GM10248 (cell line): Measurements from ENCODE around the gene RASA1.

Source experiments
- CTCF ChIA-PET: fragments of 300-600 bp; sonication (Branson Sonifier 250); formaldehyde crosslinking; extraction: SDS; loops from one replicate; lab custom pipeline; 2021; ENCODE audit warnings: antibody characterized with exemption; lab: Yijun Ruan, JAX
- POLR2A ChIA-PET: fragments of 350-650 bp; sonication (Branson Sonifier 250); formaldehyde crosslinking; extraction: SDS; loops from one replicate; lab custom pipeline; 2020; ENCODE audit warnings: antibody characterized with exemption; lab: Yijun Ruan, JAX
- DNase-seq: peaks from one replicate; pipeline ENCODE4 v3.0.0; 2012; ENCODE audit errors: extremely low spot score
- TF ChIP-seq, protein P1 (sequence below): IDR thresholded peaks from 2 replicates; pipeline ENCODE4 v1.5.1; 2012; ENCODE audit warnings: mild to moderate bottlenecking, low read depth; ENCODE audit errors: extremely low read depth, missing control alignments, control extremely low read depth

RASA1 gene

DNA sequence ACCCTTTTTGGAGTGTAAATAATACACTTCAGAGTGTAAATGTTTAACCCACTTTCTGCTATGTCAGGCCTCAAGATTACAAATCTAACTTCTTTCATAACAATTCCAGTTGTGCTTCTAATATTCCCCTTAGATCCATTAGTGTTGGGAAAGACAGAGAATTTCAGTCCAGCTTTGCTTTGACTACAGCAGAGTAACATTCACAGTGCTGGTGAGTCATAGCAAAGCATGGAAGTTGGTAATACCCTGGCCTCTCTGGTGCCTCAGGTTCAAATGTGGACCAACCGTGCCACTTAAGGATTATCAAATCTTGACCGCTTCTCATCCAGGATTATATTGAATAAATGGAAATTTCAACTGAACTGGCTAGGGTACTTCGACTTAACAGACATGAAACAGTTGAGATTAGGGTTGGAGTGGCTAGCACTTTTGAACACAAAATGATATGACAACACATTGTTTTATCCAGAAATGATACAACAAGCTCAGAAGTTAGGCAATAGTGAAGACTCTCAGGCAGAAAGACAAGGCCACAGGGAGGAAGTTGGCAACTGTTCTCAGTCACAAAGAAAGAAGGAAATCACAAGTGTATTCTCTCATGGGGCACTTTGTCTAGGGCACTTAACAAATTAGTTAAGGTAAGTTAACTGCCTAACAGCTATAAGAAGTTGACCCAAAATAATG lies 24.4 kb upstream of the RASA1 start:
- ChIA-PET CTCF (interaction anchor here (1.0 to 1.4 kb wide), 2 partner anchors 11 to 42 kb away, joined by 3 to 4 read pairs; no protein-coding TSS in a partner anchor), POLR2A (no interaction called here)
- TF ChIP-seq, protein P1, sequence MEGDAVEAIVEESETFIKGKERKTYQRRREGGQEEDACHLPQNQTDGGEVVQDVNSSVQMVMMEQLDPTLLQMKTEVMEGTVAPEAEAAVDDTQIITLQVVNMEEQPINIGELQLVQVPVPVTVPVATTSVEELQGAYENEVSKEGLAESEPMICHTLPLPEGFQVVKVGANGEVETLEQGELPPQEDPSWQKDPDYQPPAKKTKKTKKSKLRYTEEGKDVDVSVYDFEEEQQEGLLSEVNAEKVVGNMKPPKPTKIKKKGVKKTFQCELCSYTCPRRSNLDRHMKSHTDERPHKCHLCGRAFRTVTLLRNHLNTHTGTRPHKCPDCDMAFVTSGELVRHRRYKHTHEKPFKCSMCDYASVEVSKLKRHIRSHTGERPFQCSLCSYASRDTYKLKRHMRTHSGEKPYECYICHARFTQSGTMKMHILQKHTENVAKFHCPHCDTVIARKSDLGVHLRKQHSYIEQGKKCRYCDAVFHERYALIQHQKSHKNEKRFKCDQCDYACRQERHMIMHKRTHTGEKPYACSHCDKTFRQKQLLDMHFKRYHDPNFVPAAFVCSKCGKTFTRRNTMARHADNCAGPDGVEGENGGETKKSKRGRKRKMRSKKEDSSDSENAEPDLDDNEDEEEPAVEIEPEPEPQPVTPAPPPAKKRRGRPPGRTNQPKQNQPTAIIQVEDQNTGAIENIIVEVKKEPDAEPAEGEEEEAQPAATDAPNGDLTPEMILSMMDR, result no peak

DNA sequence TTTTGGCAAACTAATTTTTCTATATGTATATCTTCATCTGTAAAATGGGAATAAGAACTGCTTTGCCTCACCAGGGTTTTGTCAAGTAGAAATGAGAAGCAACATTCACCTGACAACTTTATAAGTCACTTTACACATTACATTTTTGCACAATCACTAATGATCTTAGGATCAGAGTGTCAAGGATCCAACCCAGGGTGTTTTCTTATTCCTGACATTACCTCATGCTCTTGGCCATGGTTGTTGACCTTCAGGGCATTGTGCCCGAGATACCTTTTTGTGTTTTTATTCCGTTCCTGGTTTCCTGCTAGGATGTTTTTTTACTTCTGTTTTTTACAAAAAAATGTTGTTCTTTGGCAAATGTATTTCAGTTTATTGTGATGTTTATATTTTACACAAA lies 22.2 kb upstream of the RASA1 start:
- TF ChIP-seq, protein P1, result no peak
- CTCF ChIA-PET, result no interaction called here
- POLR2A ChIA-PET, result no interaction called here
- DNase-seq, result no peak

More for the DNA sequence above, 24.4 kb upstream of the RASA1 start:
- no peak for DNase-seq

DNA sequence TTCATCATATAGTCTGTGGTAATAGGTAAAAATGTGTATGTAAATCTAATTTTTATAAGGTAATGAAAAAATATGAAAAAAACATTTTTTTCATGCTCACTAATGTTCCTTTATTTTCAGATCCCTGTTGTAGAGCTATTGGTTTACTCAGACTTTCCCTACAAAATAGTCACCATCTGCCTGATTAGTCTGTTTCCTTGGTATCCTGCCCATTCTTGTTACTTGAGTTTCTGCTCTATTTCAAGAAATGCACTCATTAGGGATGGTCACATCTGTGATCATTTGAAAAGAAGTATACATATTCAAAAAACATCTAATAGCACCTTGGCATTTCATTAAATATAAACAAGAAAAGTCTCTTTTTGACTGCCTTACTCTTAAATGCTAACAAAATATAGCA lies 21.6 kb upstream of the RASA1 start:
- TF ChIP-seq, protein P1, result no peak
- no peak for DNase-seq
- ChIA-PET CTCF (no interaction called here), POLR2A (no interaction called here)

GRCh38 chr5:87252283-87252605 lies 15.4 kb upstream of the RASA1 start:
- POLR2A ChIA-PET, result no interaction called here
- no peak for DNase-seq
- TF ChIP-seq, protein P1, result no peak
- CTCF ChIA-PET, result interaction anchor here (1.6 kb wide), 1 partner anchor 18 kb away, joined by 4 read pairs; no protein-coding TSS in a partner anchor

GRCh38 chr5:87254035-87254434 lies 13.6 kb upstream of the RASA1 start:
- POLR2A ChIA-PET, result no interaction called here
- CTCF ChIA-PET, result interaction anchor here (1.2 to 1.4 kb wide), 2 partner anchors 22 to 90 kb away, joined by 3 to 4 read pairs; no protein-coding TSS in a partner anchor
- no peak for DNase-seq
- TF ChIP-seq, protein P1, result no peak

DNA sequence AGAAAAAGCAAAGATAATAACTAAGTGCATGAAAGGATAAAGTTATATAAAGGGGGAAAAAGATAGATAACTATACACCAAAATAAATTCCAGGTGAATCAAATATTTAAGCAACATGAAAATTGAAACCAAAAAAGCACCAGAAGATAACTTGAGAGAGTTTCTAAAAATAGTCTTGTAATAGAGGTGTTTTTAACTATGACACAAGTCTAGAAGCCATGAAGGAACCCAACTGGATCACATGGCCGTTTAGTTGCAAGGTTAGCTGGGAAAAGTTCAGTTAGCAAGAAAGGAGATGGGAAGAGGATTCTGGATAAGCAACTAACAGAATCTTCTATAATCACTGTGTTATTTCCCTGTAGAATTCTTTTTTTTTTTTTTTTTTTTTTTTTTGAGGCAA lies 9.2 kb upstream of the RASA1 start:
- POLR2A ChIA-PET, result interaction anchor here (0.6 kb wide), 1 partner anchor 12 kb away, joined by 3 read pairs; no protein-coding TSS in a partner anchor
- CTCF ChIA-PET, result no interaction called here
- no peak for DNase-seq
- TF ChIP-seq, protein P1, result no peak
